Stimulated activated CD8-positive, alpha-beta memory T cell treated with anti-CD3 and anti-CD28 coated beads, Interleukin-12 subunit alpha, Interleukin-12 subunit beta, amount 100 ng/mL, for 24 hours (primary cell): ENCODE measurements around the gene SPTBN4.

ENCODE experiments used
- DNase-seq: peaks from one replicate; pipeline ENCODE4 v3.0.0-alpha.2; 2020; ENCODE audit errors: extremely low read depth

Gene SPTBN4

GRCh38 chr19:40603389-40604170 lies 136.8 kb downstream of the SPTBN4 start:
- peak; percentile 88 for DNase-seq

- DNase-seq, result no peak
Measured at GRCh38 chr19:40604171-40604646, 137.4 kb downstream of the SPTBN4 start.

GRCh38 chr19:40604647-40605215 lies 137.9 kb downstream of the SPTBN4 start:
- no peak for DNase-seq

- peak; percentile 42 for DNase-seq
Measured at GRCh38 chr19:40605216-40605971, 138.6 kb downstream of the SPTBN4 start.

GRCh38 chr19:40607311-40608239 lies 140.8 kb downstream of the SPTBN4 start:
- DNase-seq, result no peak

- DNase-seq, result no peak
Measured at GRCh38 chr19:40608240-40608621, 141.4 kb downstream of the SPTBN4 start.

- no peak for DNase-seq
Measured at GRCh38 chr19:40608957-40609356, 142.2 kb downstream of the SPTBN4 start.

GRCh38 chr19:40609561-40610395 lies 143.0 kb downstream of the SPTBN4 start:
- peak; percentile 77 for DNase-seq

- no peak for DNase-seq
Measured at GRCh38 chr19:40610396-40611064, 143.7 kb downstream of the SPTBN4 start.

- DNase-seq, result no peak
Measured at GRCh38 chr19:40611096-40611495, 144.3 kb downstream of the SPTBN4 start.

GRCh38 chr19:40611900-40612698 lies 145.3 kb downstream of the SPTBN4 start:
- no peak for DNase-seq

GRCh38 chr19:40612831-40613689 lies 146.3 kb downstream of the SPTBN4 start:
- DNase-seq, result peak; percentile 54

GRCh38 chr19:40613690-40614621 lies 147.2 kb downstream of the SPTBN4 start:
- DNase-seq, result peak; percentile 75

- peak; percentile 90 for DNase-seq
Measured at GRCh38 chr19:40614622-40615411, 148.0 kb downstream of the SPTBN4 start.

- no peak for DNase-seq
Measured at GRCh38 chr19:40616178-40616577, 149.4 kb downstream of the SPTBN4 start.

GRCh38 chr19:40616941-40617340 lies 150.1 kb downstream of the SPTBN4 start:
- no peak for DNase-seq
